ENCODE measurements around the gene LYPD6.
A peak's percentile ranks its signal among the peaks of the same experiment; 100 is the strongest.

Gene LYPD6

GRCh38 chr2:149371476-149371875 is 41.1 kb downstream of the LYPD6 start:
- Mint-ChIP-seq H3K4me1 (no peaks in the 10 kb centered on the region), H3K27me3 (peaks cover 48% of the 10 kb centered on the region), H3K27ac (no peak overlapping the region), H3K9me3 (no peaks in the 10 kb centered on the region), H3K4me3 (no peak overlapping the region)
- no peak for ATAC-seq
- DNase-seq: no peak

GRCh38 chr2:149375801-149376361 is 45.5 kb downstream of the LYPD6 start:
- Mint-ChIP-seq H3K27me3 (peaks cover 15% of the 10 kb centered on the region), H3K4me3 (no peak overlapping the region), H3K4me1 (no peaks in the 10 kb centered on the region), H3K9me3 (no peaks in the 10 kb centered on the region), H3K27ac (no peak overlapping the region)
- no peak for DNase-seq
- ATAC-seq: no peak

GRCh38 chr2:149380205-149380604 is 49.8 kb downstream of the LYPD6 start:
- no peak overlapping the region for H3K27ac Mint-ChIP-seq

GRCh38 chr2:149383340-149383739 is 53.0 kb downstream of the LYPD6 start:
- no peaks in the 10 kb centered on the region for H3K4me1 Mint-ChIP-seq
- no peak overlapping the region for H3K4me3 Mint-ChIP-seq
- ATAC-seq (no peak), DNase-seq (no peak)
- no peaks in the 10 kb centered on the region for H3K9me3 Mint-ChIP-seq
- peaks cover 9% of the 10 kb centered on the region for H3K27me3 Mint-ChIP-seq
- no peak overlapping the region for H3K27ac Mint-ChIP-seq

More at GRCh38 chr2:149380205-149380604, 49.8 kb downstream of the LYPD6 start:
- H3K27me3 Mint-ChIP-seq: peaks cover 12% of the 10 kb centered on the region
- H3K4me1 Mint-ChIP-seq: no peaks in the 10 kb centered on the region
- ATAC-seq: no peak
- H3K4me3 Mint-ChIP-seq: no peak overlapping the region
- H3K9me3 Mint-ChIP-seq: no peaks in the 10 kb centered on the region
- no peak for DNase-seq

- no peak for DNase-seq
- Mint-ChIP-seq H3K4me3 (no peak overlapping the region), H3K27ac (peak overlapping the region in 1 of 2 donors; percentile 3), H3K27me3 (peaks cover 9% of the 10 kb centered on the region), H3K4me1 (no peaks in the 10 kb centered on the region), H3K9me3 (no peaks in the 10 kb centered on the region)
- ATAC-seq: no peak
These were observed 55.0 kb downstream of the LYPD6 start for GRCh38 chr2:149385350-149385749.

GRCh38 chr2:149387411-149387810 is 57.0 kb downstream of the LYPD6 start:
- Mint-ChIP-seq H3K4me1 (no peaks in the 10 kb centered on the region), H3K9me3 (no peaks in the 10 kb centered on the region), H3K27ac (no peak overlapping the region), H3K27me3 (peaks cover 9% of the 10 kb centered on the region), H3K4me3 (no peak overlapping the region)
- ATAC-seq (no peak), DNase-seq (no peak)

GRCh38 chr2:149388120-149388816 is 57.9 kb downstream of the LYPD6 start:
- peaks cover 9% of the 10 kb centered on the region for H3K27me3 Mint-ChIP-seq
- no peaks in the 10 kb centered on the region for H3K4me1 Mint-ChIP-seq
- no peak for ATAC-seq
- no peak overlapping the region for H3K4me3 Mint-ChIP-seq
- H3K27ac Mint-ChIP-seq: peak overlapping the region in 1 of 2 donors; percentile 3
- H3K9me3 Mint-ChIP-seq: no peaks in the 10 kb centered on the region
- no peak for DNase-seq

GRCh38 chr2:149389506-149390167 is 59.2 kb downstream of the LYPD6 start:
- Mint-ChIP-seq H3K4me3 (no peak overlapping the region), H3K9me3 (no peaks in the 10 kb centered on the region), H3K4me1 (no peaks in the 10 kb centered on the region), H3K27me3 (peaks cover 9% of the 10 kb centered on the region), H3K27ac (no peak overlapping the region)
- no peak for DNase-seq
- no peak for ATAC-seq

GRCh38 chr2:149393614-149394013 is 63.2 kb downstream of the LYPD6 start:
- no peak for ATAC-seq
- no peak for DNase-seq
- H3K27me3 Mint-ChIP-seq: peaks cover 16% of the 10 kb centered on the region
- H3K27ac Mint-ChIP-seq: no peak overlapping the region
- H3K4me1 Mint-ChIP-seq: no peaks in the 10 kb centered on the region
- H3K4me3 Mint-ChIP-seq: no peak overlapping the region
- H3K9me3 Mint-ChIP-seq: no peaks in the 10 kb centered on the region

- Mint-ChIP-seq H3K9me3 (no peaks in the 10 kb centered on the region), H3K27me3 (peaks cover 18% of the 10 kb centered on the region), H3K4me3 (no peak overlapping the region), H3K4me1 (no peaks in the 10 kb centered on the region), H3K27ac (no peak overlapping the region)
- DNase-seq (no peak), ATAC-seq (no peak)
These were observed 64.5 kb downstream of the LYPD6 start for GRCh38 chr2:149394864-149395263.

- no peak for ATAC-seq
- no peak overlapping the region for H3K4me3 Mint-ChIP-seq
- DNase-seq: no peak
- H3K27me3 Mint-ChIP-seq: peaks cover 18% of the 10 kb centered on the region
- no peak overlapping the region for H3K27ac Mint-ChIP-seq
- no peaks in the 10 kb centered on the region for H3K4me1 Mint-ChIP-seq
- peaks cover 0 to 9% of the 10 kb centered on the region in 2 donors for H3K9me3 Mint-ChIP-seq
These were observed 69.7 kb downstream of the LYPD6 start for GRCh38 chr2:149399934-149400615.

GRCh38 chr2:149400997-149401396 is 70.6 kb downstream of the LYPD6 start:
- ATAC-seq (no peak), DNase-seq (no peak)
- Mint-ChIP-seq H3K9me3 (peaks cover 0 to 9% of the 10 kb centered on the region in 2 donors), H3K27ac (no peak overlapping the region), H3K4me1 (no peaks in the 10 kb centered on the region), H3K4me3 (no peak overlapping the region), H3K27me3 (peaks cover 18% of the 10 kb centered on the region)

GRCh38 chr2:149409506-149409905 is 79.1 kb downstream of the LYPD6 start:
- Mint-ChIP-seq H3K27ac (no peak overlapping the region), H3K4me1 (no peaks in the 10 kb centered on the region), H3K4me3 (no peak overlapping the region), H3K27me3 (peaks cover 19% of the 10 kb centered on the region), H3K9me3 (peaks cover 0 to 8% of the 10 kb centered on the region in 2 donors)
- ATAC-seq (no peak), DNase-seq (no peak)

GRCh38 chr2:149410701-149411484 is 80.5 kb downstream of the LYPD6 start:
- ATAC-seq (no peak), DNase-seq (no peak)
- H3K4me1 Mint-ChIP-seq: no peaks in the 10 kb centered on the region
- peaks cover 19% of the 10 kb centered on the region for H3K27me3 Mint-ChIP-seq
- no peak overlapping the region for H3K27ac Mint-ChIP-seq
- H3K4me3 Mint-ChIP-seq: no peak overlapping the region
- peaks cover 0 to 8% of the 10 kb centered on the region in 2 donors for H3K9me3 Mint-ChIP-seq

GRCh38 chr2:149413487-149413886 is 83.1 kb downstream of the LYPD6 start:
- Mint-ChIP-seq H3K27me3 (peaks cover 19% of the 10 kb centered on the region), H3K4me3 (no peak overlapping the region), H3K4me1 (no peaks in the 10 kb centered on the region), H3K27ac (no peak overlapping the region), H3K9me3 (peaks cover 0 to 7% of the 10 kb centered on the region in 2 donors)
- ATAC-seq (no peak), DNase-seq (no peak)
